Lung microvascular endothelial cell (primary cell): ENCODE data around the gene CA10. TPM values are rescaled to one million over a fixed set of nuclear protein-coding genes. Genes with fewer than 3 reads are reported as not detected.

Source experiments
- DNase-seq, 2 donors: peaks; one replicate each; pipeline versions ENCODE4 v3.0.0 to v3.0.0-alpha.2; 2010; ENCODE audit warnings: low read depth in 2 of 2
- total RNA-seq: library from RNA; depleted of rRNA; stranded (reverse); fragments of >200 nt; gene quantifications from 2 replicates; pipeline ENCODE4 v1.2.1, GENCODE V29; 2014

Gene CA10
- total RNA-seq, 1 donor from 2014 or later = not detected

DNA sequence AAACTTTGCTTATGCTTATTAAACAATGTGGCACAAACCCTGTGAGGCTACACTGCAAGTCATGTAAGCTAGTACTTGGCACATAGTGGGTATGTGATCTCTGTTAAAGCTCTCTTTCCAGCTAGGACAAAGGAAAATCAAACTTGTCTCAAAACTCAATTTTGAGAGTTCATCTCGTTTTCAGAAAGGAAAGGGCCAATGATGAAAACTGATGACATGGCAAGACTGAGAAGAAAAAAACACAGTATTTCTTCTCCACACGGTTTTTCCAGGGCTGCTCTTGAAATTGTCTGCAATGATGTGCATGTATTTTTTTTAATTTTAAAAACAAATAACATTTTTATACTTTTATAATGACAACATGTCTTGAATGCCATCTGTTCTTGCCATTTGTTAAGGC is 389.8 kb downstream of the CA10 start:
- DNase-seq = no peak

GRCh38 chr17:51767287-51767686 is 391.2 kb downstream of the CA10 start:
- DNase-seq = no peak

DNA sequence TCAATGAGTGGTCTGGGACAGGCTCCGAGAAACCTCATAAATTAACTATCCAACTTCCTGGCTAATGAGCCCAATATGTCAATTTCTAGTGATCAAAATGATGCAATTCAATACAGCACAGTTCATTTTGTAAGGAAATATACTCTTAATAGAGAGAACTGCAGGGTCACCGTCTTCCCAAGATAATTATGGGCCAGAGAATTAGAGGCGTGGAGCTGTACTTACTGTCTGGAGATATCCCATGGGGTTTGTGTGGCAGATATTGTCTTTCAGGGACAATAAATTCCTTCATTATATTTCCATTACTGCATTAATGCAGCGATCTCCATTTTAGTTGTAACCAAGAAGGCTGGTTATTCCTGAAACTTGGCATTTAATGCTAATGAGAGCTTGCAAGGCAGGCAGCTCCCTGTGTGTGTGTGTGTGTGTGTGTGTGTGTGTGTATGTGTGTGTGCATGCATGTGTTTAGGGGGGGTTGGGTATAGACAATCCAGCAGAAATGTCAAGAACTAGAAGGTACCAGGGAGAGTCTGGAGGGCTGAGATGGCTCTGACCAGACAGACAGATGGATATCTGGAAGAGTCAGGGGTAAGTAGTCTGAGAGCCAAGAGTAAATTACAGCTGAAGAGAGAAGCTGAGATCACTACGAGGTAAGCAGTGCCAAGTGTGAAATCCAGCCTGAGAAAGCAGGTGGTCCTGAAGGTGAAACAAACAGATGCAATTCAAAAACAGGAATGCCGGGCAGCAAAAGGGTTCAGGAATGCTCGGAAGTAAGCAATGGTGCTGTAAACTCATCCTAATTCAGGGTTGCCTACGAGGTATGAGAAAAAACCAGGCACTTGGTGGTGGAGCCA is 393.0 kb downstream of the CA10 start:
- no peak for DNase-seq

DNA sequence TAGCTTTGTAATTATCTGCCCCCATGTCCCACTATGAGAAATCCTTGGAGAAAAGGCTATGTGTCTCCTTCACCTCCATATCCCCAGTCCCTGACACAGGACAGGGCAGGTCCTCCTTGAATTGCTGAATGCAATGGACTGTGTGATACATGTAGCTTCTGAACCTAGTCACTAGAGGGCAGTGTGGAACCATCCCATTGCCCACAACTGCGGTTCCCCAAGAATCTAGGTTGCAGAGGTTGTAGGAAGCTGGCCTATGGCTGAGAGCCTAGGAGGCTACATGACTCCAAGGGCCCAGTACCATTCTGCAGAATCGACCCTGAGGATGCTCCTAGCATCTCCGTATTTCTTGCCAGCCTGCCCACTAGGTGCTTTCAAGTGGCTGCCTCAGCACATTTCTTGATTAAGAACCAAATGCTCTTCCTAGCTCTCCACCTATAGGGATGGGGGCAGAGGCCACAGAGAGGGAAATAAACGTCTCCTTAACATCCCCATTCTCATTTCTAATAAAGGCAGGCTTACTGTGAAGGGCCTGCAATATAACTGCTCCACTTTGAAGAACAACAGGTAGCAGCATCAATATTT is 394.0 kb downstream of the CA10 start:
- peak; percentile 63 to 68 for DNase-seq

- DNase-seq = no peak
These were observed 395.5 kb downstream of the CA10 start for GRCh38 chr17:51763058-51763457.

DNA sequence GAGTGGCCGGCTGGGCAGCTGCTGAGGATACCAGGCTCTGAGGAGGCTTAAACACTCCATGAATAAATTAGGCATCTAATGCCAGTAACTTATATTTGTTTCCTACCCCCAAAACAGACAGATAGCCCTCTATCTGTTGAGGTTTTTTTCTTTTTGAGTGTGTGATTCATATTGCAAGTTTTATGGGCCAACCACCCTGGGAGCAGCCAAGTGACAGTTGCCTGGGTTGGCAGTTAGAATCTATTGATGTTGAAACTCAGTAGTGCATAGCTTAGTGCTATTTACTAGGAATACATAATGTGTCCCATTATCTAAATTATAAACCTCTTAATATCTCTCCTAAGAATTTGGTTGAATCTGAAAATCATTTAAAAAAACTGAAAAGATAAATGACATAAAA is 397.4 kb downstream of the CA10 start:
- no peak for DNase-seq

DNA sequence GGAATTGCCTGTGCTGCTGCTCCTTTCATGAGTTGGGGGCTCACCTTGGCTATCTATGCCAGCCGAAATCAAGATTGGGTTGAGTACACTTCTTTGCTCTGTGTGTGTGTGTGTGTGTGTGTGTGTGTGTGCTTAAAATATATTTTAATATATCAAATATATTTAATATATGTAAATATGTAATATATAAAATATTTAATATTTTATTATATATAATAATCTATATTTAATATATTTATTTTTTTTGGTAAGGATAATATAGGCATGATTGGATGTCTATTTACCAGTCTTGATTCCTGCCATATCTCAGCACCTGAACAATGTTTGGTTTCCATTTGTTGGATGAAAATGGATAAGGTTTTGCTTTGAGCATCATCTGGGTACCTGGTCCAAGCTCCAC is 399.3 kb downstream of the CA10 start:
- DNase-seq = no peak

- DNase-seq = no peak
These were observed 407.4 kb downstream of the CA10 start for GRCh38 chr17:51751072-51751471.

- DNase-seq = no peak
These were observed 409.5 kb downstream of the CA10 start for GRCh38 chr17:51748749-51749604.

DNA sequence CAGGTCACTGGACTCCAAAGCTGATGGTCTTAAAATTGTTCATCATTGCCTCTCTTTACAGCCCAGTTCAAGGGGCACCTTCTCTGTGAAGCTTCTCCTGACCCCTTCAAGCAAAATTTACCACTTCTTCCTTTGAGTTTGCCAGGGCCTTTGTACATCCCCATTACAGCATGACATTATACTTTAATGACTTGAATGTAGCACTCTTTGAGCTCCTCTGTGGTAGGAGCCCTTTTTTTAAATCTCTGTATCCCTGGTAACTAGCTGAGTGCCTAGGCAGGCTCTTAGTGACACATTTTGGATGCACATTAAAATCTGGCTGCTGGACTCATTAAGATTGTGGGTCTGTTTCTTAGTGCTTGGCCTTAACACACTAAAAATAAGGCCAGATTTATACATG is 412.1 kb downstream of the CA10 start:
- no peak for DNase-seq

GRCh38 chr17:51745993-51746392 is 412.5 kb downstream of the CA10 start:
- DNase-seq = no peak

DNA sequence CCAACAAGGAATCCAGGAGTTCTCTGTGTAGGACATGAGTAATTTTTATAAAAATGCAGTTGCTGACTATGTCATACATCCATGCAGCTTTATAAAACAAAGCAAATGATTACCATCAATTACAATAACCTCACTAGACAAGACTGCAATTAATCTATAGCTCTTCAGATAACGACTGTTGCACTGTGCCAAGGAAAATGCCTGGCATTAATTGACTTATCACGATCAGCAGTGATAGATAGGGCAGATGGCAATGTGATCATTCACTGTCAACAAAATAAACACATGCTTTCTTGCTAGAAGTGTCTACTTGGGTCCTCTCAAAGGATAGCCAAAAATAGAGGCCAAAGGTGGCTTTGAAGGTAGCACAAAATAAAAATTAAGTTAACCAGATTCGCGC is 415.0 kb downstream of the CA10 start:
- DNase-seq = no peak

DNA sequence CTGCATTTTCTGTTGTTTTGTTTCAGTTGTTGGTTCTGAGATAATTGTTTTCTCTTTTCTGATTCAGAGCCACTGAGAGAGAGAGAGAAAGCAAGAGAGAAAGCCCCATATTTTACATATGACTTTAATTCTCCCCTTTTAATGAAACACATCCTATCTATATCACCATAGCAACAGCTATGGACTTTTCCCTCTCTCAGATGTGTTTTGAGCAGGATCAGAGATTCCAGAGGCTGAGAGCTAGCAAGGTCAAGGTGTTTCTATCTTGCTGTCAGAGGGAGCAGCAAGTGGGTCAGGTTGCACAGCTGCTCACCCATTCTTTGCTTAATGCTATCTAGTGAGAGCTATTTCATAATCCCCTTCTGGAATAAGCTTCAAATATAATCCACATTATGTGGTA is 415.9 kb downstream of the CA10 start:
- no peak for DNase-seq

DNA sequence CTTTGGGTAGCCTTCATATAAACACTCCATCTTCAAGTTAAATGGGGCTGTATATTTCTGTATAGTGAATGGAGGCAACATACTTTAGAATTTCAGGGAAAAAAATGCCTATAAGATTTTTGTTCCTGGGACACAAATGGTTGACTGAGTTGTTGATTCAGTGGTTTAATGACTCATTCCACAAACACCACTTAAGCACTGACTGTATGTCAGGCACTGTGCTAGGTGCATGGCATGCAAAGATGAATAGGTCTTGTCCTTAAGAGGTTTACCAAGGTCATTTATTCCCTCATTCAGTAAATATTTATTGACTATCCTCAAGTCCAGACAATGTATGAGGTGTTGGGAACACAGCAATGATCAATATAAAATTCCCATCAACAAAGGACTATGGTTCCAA is 417.1 kb downstream of the CA10 start:
- DNase-seq = no peak

DNA sequence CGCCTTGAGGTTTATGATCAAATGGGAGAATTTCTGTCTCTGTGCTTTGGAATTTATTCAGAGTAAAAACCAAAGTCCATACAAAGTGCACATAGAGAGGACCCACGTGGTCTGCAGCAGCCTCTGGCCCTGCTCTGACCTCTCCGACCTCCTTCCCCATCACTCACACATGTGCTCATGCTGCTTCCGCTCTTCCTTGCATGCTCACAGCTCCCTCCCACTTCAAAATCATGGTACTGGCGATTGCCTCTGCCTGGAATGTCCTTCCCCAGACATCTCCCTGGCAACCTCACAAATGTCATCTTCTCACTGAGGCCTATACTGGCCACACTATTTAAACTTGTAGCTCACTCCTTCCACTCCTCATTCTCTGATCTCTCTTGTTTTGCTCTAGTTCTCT is 418.0 kb downstream of the CA10 start:
- no peak for DNase-seq

DNA sequence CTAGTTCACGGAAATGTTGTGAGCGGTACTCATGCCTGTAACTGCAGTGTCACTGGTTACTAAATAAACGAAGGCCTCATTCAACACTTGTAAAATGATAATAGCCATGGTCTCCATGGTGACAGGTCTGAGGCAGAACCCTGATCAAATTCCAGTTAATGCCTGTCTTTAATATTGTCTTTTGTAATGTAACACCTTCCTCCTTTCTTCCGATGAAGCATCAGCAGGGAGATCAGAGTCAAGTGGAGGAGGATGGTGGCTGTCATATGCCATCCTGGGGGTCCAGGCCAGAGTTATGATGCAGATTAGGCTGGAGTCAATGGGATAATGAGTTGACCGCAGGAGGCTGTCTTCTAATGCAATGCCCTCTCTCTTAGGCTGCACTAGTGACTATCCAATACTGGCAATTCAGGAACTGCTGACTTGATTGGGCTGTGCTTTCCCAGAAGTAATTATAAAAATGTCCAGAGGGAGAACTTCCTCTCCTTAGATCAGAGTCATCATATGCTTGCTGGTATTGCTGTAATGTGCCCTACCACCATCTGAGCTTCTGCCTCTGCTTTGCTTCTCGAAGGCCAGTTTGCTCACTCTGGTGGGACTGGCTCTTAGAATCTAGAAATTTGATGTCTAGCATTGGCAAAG is 419.1 kb downstream of the CA10 start:
- DNase-seq = no peak

- no peak for DNase-seq
These were observed 422.2 kb downstream of the CA10 start for GRCh38 chr17:51736356-51736755.

- DNase-seq = no peak
These were observed 423.5 kb downstream of the CA10 start for GRCh38 chr17:51734976-51735375.

- peak in 1 of 2 donors; percentile 11 for DNase-seq
These were observed 424.1 kb downstream of the CA10 start for GRCh38 chr17:51734462-51734861.

DNA sequence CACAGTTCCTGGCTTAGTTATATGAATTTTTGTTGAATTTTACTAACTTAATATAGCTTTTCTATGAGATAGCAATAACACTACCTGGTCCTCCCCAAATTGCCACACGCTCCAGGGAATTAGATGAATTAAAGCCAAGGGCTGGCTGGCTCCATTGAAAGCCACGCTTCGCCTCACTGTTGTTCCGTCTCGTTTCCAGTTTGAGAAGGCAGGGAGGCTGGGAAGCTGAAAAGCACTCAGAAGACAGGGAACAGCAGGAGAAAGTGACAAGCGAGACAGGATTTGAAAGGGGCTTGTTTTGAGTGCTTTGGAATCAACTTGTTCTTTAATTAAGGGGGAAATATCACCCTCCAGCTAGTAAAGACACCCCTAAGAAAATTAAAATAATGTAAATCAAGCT is 425.3 kb downstream of the CA10 start:
- no peak for DNase-seq

DNA sequence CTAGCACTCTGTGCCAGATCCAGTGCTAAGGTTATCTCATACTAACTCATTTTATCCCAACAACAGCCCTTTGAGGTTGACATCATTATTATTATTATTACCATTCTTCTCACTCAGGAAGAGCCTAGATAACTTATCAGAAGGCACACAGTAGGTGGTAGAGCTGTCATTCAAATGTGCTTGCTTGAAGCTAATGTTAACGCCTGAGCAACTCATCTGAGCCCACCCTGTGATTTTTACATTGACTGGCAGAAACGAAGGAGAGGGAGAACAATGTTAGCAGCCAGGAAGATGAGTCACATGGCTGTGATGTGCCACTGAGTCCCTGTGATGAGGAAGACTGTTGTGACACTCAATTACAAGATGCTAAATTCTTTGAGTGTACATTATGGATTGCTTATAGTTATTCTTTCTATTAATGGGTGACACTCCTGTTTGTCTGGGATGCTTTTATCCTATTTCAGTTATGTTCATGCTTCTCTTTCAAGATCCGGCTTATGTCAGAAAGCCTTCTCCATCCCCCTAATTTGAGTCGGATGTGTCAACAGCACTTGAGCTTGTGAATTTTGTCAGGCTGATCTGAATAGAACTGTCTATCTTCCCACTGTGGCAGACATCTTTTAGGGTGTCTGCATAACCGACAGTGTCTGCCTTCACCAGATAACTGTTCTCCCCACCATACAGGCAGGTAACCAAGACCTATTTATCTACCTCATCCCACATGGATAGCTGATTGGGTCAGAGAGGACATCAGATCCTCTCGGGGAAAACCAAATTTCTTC is 426.4 kb downstream of the CA10 start:
- no peak for DNase-seq
